ENCODE measurements around the gene NCS1.

DNA sequence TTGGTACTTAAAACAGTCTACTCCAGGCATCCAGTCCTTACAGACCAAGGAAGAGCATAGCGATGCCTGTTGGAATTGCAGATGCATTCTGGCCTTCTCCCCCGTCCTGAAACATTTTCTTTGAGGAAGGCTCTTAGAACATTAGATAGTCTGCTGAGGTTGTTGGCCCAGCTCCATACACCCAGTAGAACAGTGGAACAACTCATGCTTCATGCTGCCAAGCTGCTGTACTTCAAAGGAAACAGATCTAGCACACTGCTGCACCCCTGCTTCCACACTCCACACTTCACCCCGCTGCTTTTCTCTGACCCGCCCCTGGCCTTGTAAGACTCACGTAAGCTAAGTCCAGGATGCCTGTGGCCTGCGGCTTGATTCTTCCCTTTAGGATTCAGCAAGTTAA lies 33.4 kb upstream of the NCS1 start:
- TF ChIP-seq, protein P1, sequence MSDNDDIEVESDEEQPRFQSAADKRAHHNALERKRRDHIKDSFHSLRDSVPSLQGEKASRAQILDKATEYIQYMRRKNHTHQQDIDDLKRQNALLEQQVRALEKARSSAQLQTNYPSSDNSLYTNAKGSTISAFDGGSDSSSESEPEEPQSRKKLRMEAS (IDR thresholded peaks at IDR 0.05) = no peak
- TF ChIP-seq, protein P2, sequence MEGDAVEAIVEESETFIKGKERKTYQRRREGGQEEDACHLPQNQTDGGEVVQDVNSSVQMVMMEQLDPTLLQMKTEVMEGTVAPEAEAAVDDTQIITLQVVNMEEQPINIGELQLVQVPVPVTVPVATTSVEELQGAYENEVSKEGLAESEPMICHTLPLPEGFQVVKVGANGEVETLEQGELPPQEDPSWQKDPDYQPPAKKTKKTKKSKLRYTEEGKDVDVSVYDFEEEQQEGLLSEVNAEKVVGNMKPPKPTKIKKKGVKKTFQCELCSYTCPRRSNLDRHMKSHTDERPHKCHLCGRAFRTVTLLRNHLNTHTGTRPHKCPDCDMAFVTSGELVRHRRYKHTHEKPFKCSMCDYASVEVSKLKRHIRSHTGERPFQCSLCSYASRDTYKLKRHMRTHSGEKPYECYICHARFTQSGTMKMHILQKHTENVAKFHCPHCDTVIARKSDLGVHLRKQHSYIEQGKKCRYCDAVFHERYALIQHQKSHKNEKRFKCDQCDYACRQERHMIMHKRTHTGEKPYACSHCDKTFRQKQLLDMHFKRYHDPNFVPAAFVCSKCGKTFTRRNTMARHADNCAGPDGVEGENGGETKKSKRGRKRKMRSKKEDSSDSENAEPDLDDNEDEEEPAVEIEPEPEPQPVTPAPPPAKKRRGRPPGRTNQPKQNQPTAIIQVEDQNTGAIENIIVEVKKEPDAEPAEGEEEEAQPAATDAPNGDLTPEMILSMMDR (IDR thresholded peaks at IDR 0.05 in 2 of 3, conservative IDR thresholded peaks at IDR 0.05 in 1 of 3; ENCODE audit: borderline replicate concordance in 1 of 3, insufficient read depth in 1 of 3, low read depth in 2 of 3, low read length in 2 of 3) = no peak
- no peak for TF ChIP-seq SRF (IDR thresholded peaks at IDR 0.05; ENCODE audit: low read depth)
- TF ChIP-seq YY1 (IDR thresholded peaks at IDR 0.05; ENCODE audit: extremely low read depth, insufficient replicate concordance, low read depth, low read length) = no peak
- no peak for TF ChIP-seq EZH2 (IDR thresholded peaks at IDR 0.05)
